GM23338 (cell line): ENCODE measurements around the gene ADIRF. TPM values are rescaled to one million over a fixed set of nuclear protein-coding genes. Genes with fewer than 3 reads are reported as not detected.

ENCODE experiments used
- ATAC-seq: fragments of 200-7000 bp; cut with Tn5 transposase; 3 replicates; pipeline ENCODE4 v1.9.1; 2020
- DNase-seq: peaks from one replicate; pipeline ENCODE4 v3.0.0-alpha.2; 2015; ENCODE audit warnings: low spot score
- H2AFZ ChIP-seq: fragments of 200-600 bp; sonication (generic); 2 replicates; pipeline ENCODE4 v1.8.0; 2016; ENCODE audit warnings: antibody characterized with exemption, mild to moderate bottlenecking, moderate library complexity
- H3F3A ChIP-seq: fragments of 200-600 bp; sonication (generic); replicated peaks from 2 replicates; pipeline ENCODE4 v1.8.0; 2017; ENCODE audit warnings: antibody characterized with exemption, mixed run types, low read depth
- H3K27ac ChIP-seq: fragments of 200-600 bp; sonication (generic); 2 replicates; pipeline ENCODE4 v1.6.1; 2016; ENCODE audit warnings: low read depth
- H3K27me3 ChIP-seq: fragments of 200-600 bp; sonication (generic); 2 replicates; pipeline ENCODE4 v1.8.0; 2016; ENCODE audit warnings: mild to moderate bottlenecking, mixed run types, moderate library complexity; ENCODE audit not compliant: insufficient read depth
- H3K36me3 ChIP-seq: fragments of 200-600 bp; sonication (generic); 2 replicates; pipeline ENCODE4 v1.8.0; 2016; ENCODE audit warnings: mild to moderate bottlenecking; ENCODE audit not compliant: insufficient read depth
- H3K4me1 ChIP-seq: fragments of 200-600 bp; sonication (generic); 2 replicates; pipeline ENCODE4 v1.8.0; 2016; ENCODE audit warnings: mild to moderate bottlenecking, moderate library complexity; ENCODE audit not compliant: insufficient read depth
- H3K4me2 ChIP-seq: fragments of 200-600 bp; sonication (generic); 2 replicates; pipeline ENCODE4 v1.7.1; 2017; ENCODE audit warnings: mixed run types
- H3K4me3 ChIP-seq: fragments of 200-600 bp; sonication (generic); 2 replicates; pipeline ENCODE4 v1.6.1; 2016; ENCODE audit warnings: mixed run types
- H3K79me2 ChIP-seq: fragments of 200-600 bp; sonication (generic); replicated peaks from 2 replicates; pipeline ENCODE4 v1.8.0; 2017; ENCODE audit warnings: mild to moderate bottlenecking; ENCODE audit not compliant: insufficient read depth
- H3K9me2 ChIP-seq: fragments of 200-600 bp; sonication (generic); 2 replicates; pipeline ENCODE4 v1.8.0; 2017; ENCODE audit not compliant: insufficient read depth
- H4K20me1 ChIP-seq: fragments of 200-600 bp; sonication (generic); replicated peaks from 2 replicates; pipeline ENCODE4 v1.8.0; 2017; ENCODE audit warnings: mild to moderate bottlenecking; ENCODE audit not compliant: insufficient read depth
- H3K27ac Mint-ChIP-seq: 2 replicates; pipeline ENCODE4 v1.8.0; 2020; ENCODE audit warnings: inconsistent platforms, mild to moderate bottlenecking, moderate library complexity, mixed read lengths
- H3K27me3 Mint-ChIP-seq: 3 replicates; pipeline ENCODE4 v1.8.0; 2022; ENCODE audit warnings: low read depth, mild to moderate bottlenecking, moderate library complexity, mixed read lengths, inconsistent platforms; ENCODE audit not compliant: insufficient read depth, poor library complexity
- H3K36me3 Mint-ChIP-seq: 3 replicates; pipeline ENCODE4 v1.8.0; 2021; ENCODE audit warnings: low read depth, mild to moderate bottlenecking, inconsistent platforms, moderate library complexity, mixed read lengths
- H3K4me1 Mint-ChIP-seq: 3 replicates; pipeline ENCODE4 v1.8.0; 2020; ENCODE audit warnings: mild to moderate bottlenecking, inconsistent platforms, mixed read lengths
- H3K4me3 Mint-ChIP-seq: 3 replicates; pipeline ENCODE4 v1.8.0; 2021; ENCODE audit warnings: moderate library complexity, mild to moderate bottlenecking, inconsistent platforms, mixed read lengths
- H3K9me3 Mint-ChIP-seq: 3 replicates; pipeline ENCODE4 v1.8.0; 2020; ENCODE audit warnings: moderate library complexity, mild to moderate bottlenecking, inconsistent platforms, mixed read lengths
- CTCF ChIP-seq, 2 experiments: fragments of 200-600 bp in 1 of 2; sonication (generic) in 1 of 2; conservative IDR thresholded peaks; 2 replicates each; pipeline versions ENCODE4 v1.5.1 to v1.6.1; 2016 to 2017; ENCODE audit warnings: antibody characterized with exemption in 2 of 2, low read depth in 2 of 2, mild to moderate bottlenecking in 2 of 2, moderate library complexity in 1 of 2
- EZH2phosphoT487 ChIP-seq: fragments of 200-600 bp; sonication (generic); IDR thresholded peaks from one replicate; pipeline ENCODE4 v1.8.1; 2018; ENCODE audit warnings: antibody characterized with exemption; ENCODE audit not compliant: unreplicated experiment
- JUNB ChIP-seq: IDR thresholded peaks from one replicate; pipeline ENCODE4 v1.6.1; 2016; ENCODE audit warnings: antibody characterized with exemption; ENCODE audit not compliant: unreplicated experiment
- NANOG ChIP-seq: IDR thresholded peaks from 2 replicates; pipeline ENCODE4 v1.6.1; 2016; ENCODE audit warnings: antibody characterized with exemption, borderline replicate concordance
- POLR2AphosphoS5 ChIP-seq: IDR thresholded peaks from 2 replicates; pipeline ENCODE4 v1.6.1; 2016; ENCODE audit warnings: antibody characterized with exemption, low read depth
- STAT1 ChIP-seq: IDR thresholded peaks from one replicate; pipeline ENCODE4 v1.6.1; 2016; ENCODE audit warnings: antibody characterized with exemption; ENCODE audit not compliant: unreplicated experiment
- ZNF114 ChIP-seq: fragments of 250-450 bp; sonication (Bioruptor Pico); IDR thresholded peaks from 2 replicates; pipeline ENCODE4 v1.5.0; 2020; ENCODE audit warnings: mild to moderate bottlenecking, moderate library complexity
- ZNF462 ChIP-seq: fragments of 250-450 bp; sonication (Bioruptor Pico); IDR thresholded peaks from 2 replicates; pipeline ENCODE4 v1.5.0; 2020; ENCODE audit warnings: mild to moderate bottlenecking, moderate library complexity
- polyA plus RNA-seq: library from polyadenylated mRNA; unstranded; fragments of >200 nt; fragmentation: Nextera tagmentation; extraction: Ambion mirVana; gene quantifications from 2 replicates; pipeline ENCODE4 v1.2.1, GENCODE V29; 2016
- total RNA-seq: library from RNA; depleted of rRNA; stranded (reverse); fragments of >200 nt; shearing (Covaris generic); gene quantifications from 2 replicates; pipeline ENCODE4 v1.2.3, GENCODE V29; 2014

ADIRF gene
- total and polyA plus RNA-seq, 2 experiments from 2014 or later = 1.7 TPM; not detected in 1

- Histone ChIP-seq H3K4me3 (no peak overlapping the region), H4K20me1 (no peaks in the 10 kb centered on the region), H3K9me2 (no peaks in the 10 kb centered on the region), H3K79me2 (no peaks in the 10 kb centered on the region), H3K4me2 (no peak overlapping the region), H3K27ac (no peak overlapping the region), H2AFZ (no peak overlapping the region), H3K36me3 (peaks cover 14% of the 10 kb centered on the region; the same call in 1 of the 2 replicates), H3F3A (peaks cover 15% of the 10 kb centered on the region), H3K4me1 (peaks cover 36% of the 10 kb centered on the region), H3K27me3 (no peaks in the 10 kb centered on the region)
- ATAC-seq (no peak), DNase-seq (no peak)
- Mint-ChIP-seq H3K4me3 (no peak overlapping the region), H3K27ac (no peak overlapping the region), H3K36me3 (peaks cover 44% of the 10 kb centered on the region), H3K4me1 (peaks cover 41% of the 10 kb centered on the region), H3K27me3 (peaks cover 24% of the 10 kb centered on the region), H3K9me3 (peaks cover 42% of the 10 kb centered on the region)
- TF ChIP-seq JUNB (no peak), NANOG (no peak), ZNF114 (CRISPR knock-in tag) (no peak), POLR2AphosphoS5 (no peak), ZNF462 (CRISPR knock-in tag) (no peak), CTCF (conservative IDR thresholded peaks at IDR 0.05; ENCODE audit: low read depth in 2 of 2) (no peak), STAT1 (no peak), EZH2phosphoT487 (no peak)
Measured at GRCh38 chr10:86951184-86951761, 17.0 kb upstream of the ADIRF start.
